Natural killer cell (primary cell): ENCODE data around the gene PTPN4. TPM values are rescaled to one million over a fixed set of nuclear protein-coding genes. Genes with fewer than 3 reads are reported as not detected.

ENCODE experiments used
- ATAC-seq, 3 donors: fragments of 150-1000 bp in 2 of 3; fragments of 200-7000 bp in 1 of 3; cut with Tn5 transposase; 1 replicate in 1 of 3; 2 replicates in 2 of 3; pipeline ENCODE4 v1.10.0; 2021; ENCODE audit warnings: mild to moderate bottlenecking in 2 of 3, moderate library complexity in 2 of 3
- DNase-seq, 2 donors: peaks; one replicate each; pipeline versions ENCODE4 v3.0.0 to v3.0.0-alpha.2; 2013 to 2021; ENCODE audit warnings: mixed read lengths in 1 of 2
- H3K27ac ChIP-seq: one replicate; pipeline ENCODE4 v1.5.1; 2013; ENCODE audit warnings: mild to moderate bottlenecking, low read length
- H3K27me3 ChIP-seq: one replicate; pipeline ENCODE4 v1.6.1; 2013; ENCODE audit warnings: low read length; ENCODE audit not compliant: control insufficient read depth, insufficient read depth
- H3K36me3 ChIP-seq: one replicate; pipeline ENCODE4 v1.6.1; 2013; ENCODE audit warnings: low read length; ENCODE audit not compliant: control insufficient read depth, insufficient read depth
- H3K4me1 ChIP-seq: one replicate; pipeline ENCODE4 v1.6.1; 2013; ENCODE audit warnings: low read length; ENCODE audit not compliant: control insufficient read depth, insufficient read depth
- H3K4me3 ChIP-seq: one replicate; pipeline ENCODE4 v1.5.1; 2013; ENCODE audit warnings: low read length
- H3K9me3 ChIP-seq: one replicate; pipeline ENCODE4 v1.6.1; 2013; ENCODE audit warnings: low read length; ENCODE audit not compliant: control insufficient read depth, insufficient read depth
- H3K27ac Mint-ChIP-seq, 2 donors: one replicate each; pipeline ENCODE4 v1.8.0; 2022; ENCODE audit warnings: mild to moderate bottlenecking in 2 of 2, mixed read lengths in 2 of 2, moderate library complexity in 1 of 2
- H3K27me3 Mint-ChIP-seq, 2 donors: one replicate each; pipeline ENCODE4 v1.8.0; 2022; ENCODE audit warnings: low read depth in 2 of 2, mixed read lengths in 2 of 2
- H3K36me3 Mint-ChIP-seq: one replicate; pipeline ENCODE4 v1.8.0; 2022; ENCODE audit warnings: mixed read lengths
- H3K4me1 Mint-ChIP-seq, 2 donors: one replicate each; pipeline ENCODE4 v1.8.0; 2022; ENCODE audit warnings: mixed read lengths in 2 of 2
- H3K4me3 Mint-ChIP-seq: one replicate; pipeline ENCODE4 v1.8.0; 2022; ENCODE audit warnings: mild to moderate bottlenecking, moderate library complexity, mixed read lengths
- H3K9me3 Mint-ChIP-seq, 2 donors: one replicate each; pipeline ENCODE4 v1.8.0; 2022; ENCODE audit warnings: mixed read lengths in 2 of 2
- WGBS: methylation state at CpG from one replicate; pipeline ENCODE4 v1.1.7; 2013; ENCODE audit warnings: missing lambda C conversion rate; ENCODE audit not compliant: insufficient coverage; 5-methylcytosine and 5-hydroxymethylcytosine counted together
- intact Hi-C: fragments of 100-400 bp; cut with micrococcal nuclease; formaldehyde crosslinking; loops from one replicate; pipeline ENCODE4 v1.14.2; 2022
- total RNA-seq, 4 donors: library from RNA; stranded (reverse); fragments of 120-200 nt in 1 of 4; gene quantifications; one replicate each; pipeline versions ENCODE4 v1.2.3 to v1.2.4, GENCODE V29; 2013 to 2022
- TF ChIP-seq, protein P1 (sequence below): fragments of 200-600 bp; IDR thresholded peaks from one replicate; pipeline ENCODE4 v1.8.0; 2022; ENCODE audit warnings: antibody characterized with exemption

Gene PTPN4
- total RNA-seq, 3 donors from 2014 or later (not counting 1 experiment from before 2014, with no cell fraction given): 265 to 347 (median 283) TPM

DNA sequence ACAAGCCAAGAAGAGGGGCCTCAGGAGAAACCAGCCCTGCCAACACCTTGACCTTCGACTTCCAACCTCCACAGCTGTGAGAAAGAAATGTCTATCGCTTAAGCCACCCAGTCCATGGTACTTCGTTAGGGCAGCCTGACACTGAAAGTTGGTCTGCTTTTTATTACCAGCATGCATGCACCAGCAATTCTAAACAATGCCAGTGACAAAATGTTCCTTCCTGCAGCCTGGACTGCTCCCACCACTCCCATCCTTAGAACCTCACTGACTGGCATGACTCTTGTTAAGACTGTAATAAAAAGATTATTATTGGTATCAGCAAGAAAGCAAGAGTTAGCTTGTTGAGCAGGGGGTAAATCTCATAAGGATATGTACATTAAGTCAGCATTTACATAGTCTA is 47.2 kb upstream of the PTPN4 start:
- Mint-ChIP-seq H3K4me1 (peaks cover 0 to 3% of the 10 kb centered on the region in 2 donors), H3K4me3 (no peak overlapping the region), H3K27ac (no peak overlapping the region), H3K36me3 (no peaks in the 10 kb centered on the region), H3K9me3 (no peaks in the 10 kb centered on the region), H3K27me3 (peaks cover 0 to 3% of the 10 kb centered on the region in 2 donors)
- Histone ChIP-seq H3K4me3 (no peak overlapping the region), H3K27me3 (no peaks in the 10 kb centered on the region), H3K27ac (no peak overlapping the region), H3K9me3 (no peaks in the 10 kb centered on the region), H3K4me1 (no peaks in the 10 kb centered on the region), H3K36me3 (no peaks in the 10 kb centered on the region)
- ATAC-seq: no peak
- TF ChIP-seq, protein P1, sequence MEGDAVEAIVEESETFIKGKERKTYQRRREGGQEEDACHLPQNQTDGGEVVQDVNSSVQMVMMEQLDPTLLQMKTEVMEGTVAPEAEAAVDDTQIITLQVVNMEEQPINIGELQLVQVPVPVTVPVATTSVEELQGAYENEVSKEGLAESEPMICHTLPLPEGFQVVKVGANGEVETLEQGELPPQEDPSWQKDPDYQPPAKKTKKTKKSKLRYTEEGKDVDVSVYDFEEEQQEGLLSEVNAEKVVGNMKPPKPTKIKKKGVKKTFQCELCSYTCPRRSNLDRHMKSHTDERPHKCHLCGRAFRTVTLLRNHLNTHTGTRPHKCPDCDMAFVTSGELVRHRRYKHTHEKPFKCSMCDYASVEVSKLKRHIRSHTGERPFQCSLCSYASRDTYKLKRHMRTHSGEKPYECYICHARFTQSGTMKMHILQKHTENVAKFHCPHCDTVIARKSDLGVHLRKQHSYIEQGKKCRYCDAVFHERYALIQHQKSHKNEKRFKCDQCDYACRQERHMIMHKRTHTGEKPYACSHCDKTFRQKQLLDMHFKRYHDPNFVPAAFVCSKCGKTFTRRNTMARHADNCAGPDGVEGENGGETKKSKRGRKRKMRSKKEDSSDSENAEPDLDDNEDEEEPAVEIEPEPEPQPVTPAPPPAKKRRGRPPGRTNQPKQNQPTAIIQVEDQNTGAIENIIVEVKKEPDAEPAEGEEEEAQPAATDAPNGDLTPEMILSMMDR: no peak
- 94% methylated on average over 3 of the region's 3 CpGs for WGBS
- intact Hi-C loops: no loop called here
- no peak for DNase-seq

DNA sequence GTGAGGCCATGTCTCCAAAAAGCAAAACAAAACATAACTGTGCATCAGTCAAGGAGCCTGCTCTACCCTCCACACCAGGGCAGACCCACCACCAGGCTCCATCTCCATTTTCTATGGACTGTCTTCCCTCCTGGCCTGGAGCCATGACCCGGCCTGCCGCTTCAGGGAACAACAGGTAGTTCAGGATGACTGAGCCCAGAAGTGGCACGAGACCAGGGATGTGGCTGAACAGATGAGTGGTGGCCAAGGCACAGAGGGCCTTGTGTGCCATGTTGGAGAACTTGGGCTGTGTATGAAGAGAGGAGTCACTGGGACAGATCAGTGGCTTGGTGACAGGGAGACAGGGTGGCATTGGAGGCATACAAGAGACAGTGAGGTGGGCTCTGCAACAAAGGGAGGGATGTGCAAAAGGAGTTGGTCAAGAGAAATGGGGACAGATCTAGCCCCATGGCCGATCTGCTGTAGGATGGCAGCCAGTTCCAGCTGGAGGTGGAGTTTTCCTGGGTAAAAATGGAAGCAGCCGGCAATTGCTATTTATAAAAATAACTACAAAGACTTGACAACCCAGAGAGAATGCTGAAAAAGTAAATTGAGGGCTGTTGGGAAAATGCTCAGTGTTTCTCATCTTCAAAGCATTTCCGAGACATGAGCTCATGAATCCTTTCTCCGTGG is 45.8 kb upstream of the PTPN4 start:
- Mint-ChIP-seq H3K9me3 (no peaks in the 10 kb centered on the region), H3K27me3 (peaks cover 0 to 3% of the 10 kb centered on the region in 2 donors), H3K36me3 (no peaks in the 10 kb centered on the region), H3K4me1 (peaks cover 0 to 4% of the 10 kb centered on the region in 2 donors), H3K4me3 (no peak overlapping the region), H3K27ac (no peak overlapping the region)
- Histone ChIP-seq H3K36me3 (no peaks in the 10 kb centered on the region), H3K4me3 (no peak overlapping the region), H3K27me3 (no peaks in the 10 kb centered on the region), H3K9me3 (no peaks in the 10 kb centered on the region), H3K27ac (no peak overlapping the region), H3K4me1 (no peaks in the 10 kb centered on the region)
- WGBS: 96% methylated on average over 6 of the region's 7 CpGs
- DNase-seq (no peak), ATAC-seq (no peak)
- TF ChIP-seq, protein P1: no peak
- intact Hi-C loops: no loop called here

DNA sequence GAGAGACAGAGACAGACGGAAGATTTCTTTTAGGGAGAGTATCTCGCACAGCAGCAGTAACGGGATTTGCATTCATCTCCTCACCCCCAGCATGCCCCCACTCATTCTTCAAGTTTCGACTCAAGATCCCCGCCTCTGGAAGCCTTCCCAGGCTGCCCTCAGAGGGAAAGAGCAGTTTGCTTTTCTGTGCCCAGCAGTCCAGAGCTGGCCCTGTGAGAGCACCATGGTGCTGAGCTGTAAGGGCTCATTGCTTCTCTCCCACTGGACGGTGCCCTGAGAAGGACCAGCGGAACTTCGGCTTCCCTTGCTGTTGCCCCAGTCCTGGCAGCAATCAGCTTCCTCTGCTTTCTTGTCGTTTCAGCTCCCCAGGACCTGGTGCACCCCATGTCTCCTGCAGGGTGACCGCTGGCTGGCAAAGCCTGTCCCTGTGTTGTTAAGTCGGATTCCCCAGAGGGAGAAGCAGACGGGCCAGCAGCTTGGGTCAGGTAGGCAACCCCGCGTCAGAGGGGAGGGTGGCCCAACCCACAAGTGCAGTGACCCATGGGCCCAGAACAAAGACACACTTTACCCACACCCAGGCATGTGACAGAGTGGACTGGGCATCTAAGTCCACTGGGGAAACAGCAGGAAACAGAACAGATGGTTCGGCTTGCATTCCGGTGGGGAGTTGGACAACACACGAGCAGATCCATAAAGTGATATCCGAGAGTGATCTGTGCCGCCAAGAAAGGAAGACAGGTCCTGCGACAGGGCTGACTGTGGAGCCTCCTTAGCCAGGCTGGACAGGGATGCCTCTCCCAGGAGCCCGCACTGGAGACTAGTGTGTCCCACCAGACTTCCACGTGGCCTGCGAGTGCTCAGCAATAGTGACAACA is 44.1 kb upstream of the PTPN4 start:
- H3K9me3 ChIP-seq: no peaks in the 10 kb centered on the region
- no peaks in the 10 kb centered on the region for H3K36me3 ChIP-seq
- ATAC-seq (no peak), DNase-seq (no peak)
- no peaks in the 10 kb centered on the region for H3K36me3 Mint-ChIP-seq
- H3K4me1 ChIP-seq: no peaks in the 10 kb centered on the region
- no peak overlapping the region for H3K4me3 Mint-ChIP-seq
- TF ChIP-seq, protein P1: no peak
- H3K27ac ChIP-seq: no peak overlapping the region
- intact Hi-C loops: no loop called here
- H3K27ac Mint-ChIP-seq: no peak overlapping the region
- peaks cover 6 to 9% of the 10 kb centered on the region in 2 donors for H3K4me1 Mint-ChIP-seq
- WGBS: 93% methylated on average over 23 of the region's 23 CpGs
- H3K27me3 ChIP-seq: no peaks in the 10 kb centered on the region
- H3K27me3 Mint-ChIP-seq: peaks cover 0 to 3% of the 10 kb centered on the region in 2 donors
- no peaks in the 10 kb centered on the region for H3K9me3 Mint-ChIP-seq
- no peak overlapping the region for H3K4me3 ChIP-seq
